ENCODE data around the gene AQP10.

DNA sequence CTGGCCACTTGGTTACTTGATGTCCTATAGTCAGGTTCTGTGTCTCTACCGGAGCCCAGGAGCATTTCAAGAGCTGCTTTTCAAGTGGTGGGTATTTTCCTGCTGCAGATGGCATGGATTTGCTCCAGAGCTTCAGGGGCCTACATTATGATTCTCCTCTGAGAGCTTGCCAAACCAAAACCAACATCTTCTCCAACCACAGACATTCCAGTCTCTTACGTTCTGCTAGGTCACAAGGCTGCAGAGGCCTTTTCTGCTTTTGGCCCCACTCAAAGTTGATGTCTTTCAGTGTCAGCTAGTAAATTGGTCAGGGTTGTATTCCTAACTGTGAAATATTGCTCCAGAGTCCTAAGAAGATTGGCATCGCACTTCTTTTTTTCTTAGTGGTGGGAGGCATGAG, 14.7 kb upstream of the AQP10 start:
- TF ChIP-seq, protein P1, sequence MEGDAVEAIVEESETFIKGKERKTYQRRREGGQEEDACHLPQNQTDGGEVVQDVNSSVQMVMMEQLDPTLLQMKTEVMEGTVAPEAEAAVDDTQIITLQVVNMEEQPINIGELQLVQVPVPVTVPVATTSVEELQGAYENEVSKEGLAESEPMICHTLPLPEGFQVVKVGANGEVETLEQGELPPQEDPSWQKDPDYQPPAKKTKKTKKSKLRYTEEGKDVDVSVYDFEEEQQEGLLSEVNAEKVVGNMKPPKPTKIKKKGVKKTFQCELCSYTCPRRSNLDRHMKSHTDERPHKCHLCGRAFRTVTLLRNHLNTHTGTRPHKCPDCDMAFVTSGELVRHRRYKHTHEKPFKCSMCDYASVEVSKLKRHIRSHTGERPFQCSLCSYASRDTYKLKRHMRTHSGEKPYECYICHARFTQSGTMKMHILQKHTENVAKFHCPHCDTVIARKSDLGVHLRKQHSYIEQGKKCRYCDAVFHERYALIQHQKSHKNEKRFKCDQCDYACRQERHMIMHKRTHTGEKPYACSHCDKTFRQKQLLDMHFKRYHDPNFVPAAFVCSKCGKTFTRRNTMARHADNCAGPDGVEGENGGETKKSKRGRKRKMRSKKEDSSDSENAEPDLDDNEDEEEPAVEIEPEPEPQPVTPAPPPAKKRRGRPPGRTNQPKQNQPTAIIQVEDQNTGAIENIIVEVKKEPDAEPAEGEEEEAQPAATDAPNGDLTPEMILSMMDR (conservative IDR thresholded peaks at IDR 0.05; ENCODE audit: low read length): no peak
- TF ChIP-seq EZH2phosphoT487 (IDR thresholded peaks at IDR 0.05; ENCODE audit: borderline replicate concordance): no peak
